A549 (cell line): ENCODE data around the gene IGHMBP2. TPM values are rescaled to one million over a fixed set of nuclear protein-coding genes. Genes with fewer than 3 reads are reported as not detected.
"Not testable (repeated sequence)": the region's sequence is repeated elsewhere in the genome, so short reads cannot be mapped to it uniquely, and the experiment has no call there.

Experiments used
- ATAC-seq, 2 experiments: fragments of 200-7000 bp in 1 of 2; fragments of >200 bp in 1 of 2; cut with Nextera tagmentation in 1 of 2; cut with Tn5 transposase in 1 of 2; 3 replicates each; pipeline versions ENCODE4 v1.8.0 to v1.9.1; 2018 to 2020; ENCODE audit warnings: mild to moderate bottlenecking in 1 of 2, moderate library complexity in 1 of 2
- CTCF ChIA-PET: fragments of 300-600 bp; sonication (Branson Sonifier 250); formaldehyde crosslinking; extraction: SDS; loops from one replicate; lab custom pipeline; 2021; ENCODE audit warnings: antibody characterized with exemption, inconsistent platforms; lab: Yijun Ruan, JAX
- POLR2A ChIA-PET: fragments of 350-600 bp; formaldehyde crosslinking; extraction: SDS; loops from one replicate; lab custom pipeline; 2021; ENCODE audit warnings: antibody characterized with exemption, inconsistent platforms; lab: Yijun Ruan, JAX
- DNase-seq, 2 experiments: peaks; one replicate each; pipeline versions ENCODE4 v3.0.0 to v3.0.0-alpha.2; 2011 to 2016; ENCODE audit warnings: low read depth in 1 of 2, low spot score in 1 of 2
- FAIRE-seq: peaks from 2 replicates; lab custom pipeline; 2011; peaks lifted over from hg19 to GRCh38; lab: Jason Lieb, UNC
- H3K27ac ChIP-seq, 2 experiments: fragments of >200 bp; sonication (Bioruptor Twin); formaldehyde crosslinking; 3 replicates each; pipeline ENCODE4 v1.5.1; 2016 to 2017
- H3K4me1 ChIP-seq: fragments of >200 bp; sonication (Bioruptor Twin); formaldehyde crosslinking; 3 replicates; pipeline ENCODE4 v1.6.1; 2016
- H3K4me2 ChIP-seq: fragments of >200 bp; sonication (Bioruptor Twin); formaldehyde crosslinking; 3 replicates; pipeline ENCODE4 v1.6.1; 2016
- H3K4me3 ChIP-seq: fragments of >200 bp; sonication (Bioruptor Twin); formaldehyde crosslinking; 3 replicates; pipeline ENCODE4 v1.5.1; 2016
- H3K9me3 ChIP-seq: fragments of >200 bp; sonication (Bioruptor Twin); formaldehyde crosslinking; 3 replicates; pipeline ENCODE4 v1.6.1; 2016
- CBX8 ChIP-seq: fragments of 200-600 bp; sonication (generic); IDR thresholded peaks from 2 replicates; pipeline ENCODE4 v1.6.1; 2016
- CEBPB ChIP-seq, 2 experiments: fragments of >200 bp in 1 of 2; sonication (Bioruptor Twin) in 1 of 2; formaldehyde crosslinking in 1 of 2; IDR thresholded peaks; 2 replicates each; pipeline ENCODE4 v1.6.1; 2012 to 2016
- CHD2 ChIP-seq: fragments of 150-350 bp; IDR thresholded peaks from 2 replicates; pipeline ENCODE4 v1.6.1; 2014; ENCODE audit warnings: low read length; ENCODE audit not compliant: partially characterized antibody
- CHD4 ChIP-seq: fragments of 200-600 bp; sonication (generic); IDR thresholded peaks from 2 replicates; pipeline ENCODE4 v1.6.1; 2016; ENCODE audit warnings: antibody characterized with exemption, mild to moderate bottlenecking, borderline replicate concordance
- EHF ChIP-seq: fragments of 250-450 bp; sonication (Bioruptor Pico); IDR thresholded peaks from 2 replicates; pipeline ENCODE4 v1.5.0; 2020; ENCODE audit warnings: mild to moderate bottlenecking
- FOSL2 ChIP-seq, 2 experiments: fragments of 450-650 bp in 1 of 2; fragments of >200 bp in 1 of 2; sonication (Bioruptor Twin) in 1 of 2; formaldehyde crosslinking; IDR thresholded peaks; 2 replicates each; pipeline versions ENCODE4 v1.5.0 to v1.6.1; 2016 to 2020; ENCODE audit warnings: mild to moderate bottlenecking in 1 of 2, moderate library complexity in 1 of 2
- FOXS1 ChIP-seq: fragments of 250-450 bp; sonication (Bioruptor Pico); IDR thresholded peaks from 2 replicates; pipeline ENCODE4 v1.5.0; 2020; ENCODE audit warnings: mild to moderate bottlenecking, moderate library complexity
- HDAC2 ChIP-seq: fragments of 200-600 bp; sonication (generic); IDR thresholded peaks from 2 replicates; pipeline ENCODE4 v1.6.1; 2016
- JUN ChIP-seq, 2 experiments: fragments of >200 bp; sonication (Bioruptor Twin); formaldehyde crosslinking; IDR thresholded peaks; 2 replicates in 1 of 2; 3 replicates in 1 of 2; pipeline ENCODE4 v1.6.1; 2016 to 2017
- KDM1A ChIP-seq: fragments of 200-600 bp; sonication (generic); IDR thresholded peaks from 2 replicates; pipeline ENCODE4 v1.6.1; 2016; ENCODE audit warnings: low read depth, mild to moderate bottlenecking
- KDM5A ChIP-seq: fragments of 200-600 bp; sonication (generic); IDR thresholded peaks from 2 replicates; pipeline ENCODE4 v1.6.1; 2016; ENCODE audit warnings: antibody characterized with exemption, mild to moderate bottlenecking
- RAD21 ChIP-seq, 2 experiments: fragments of >200 bp in 1 of 2; sonication (Bioruptor Twin) in 1 of 2; formaldehyde crosslinking in 1 of 2; IDR thresholded peaks in 1 of 2; conservative IDR thresholded peaks in 1 of 2; 2 replicates in 1 of 2; 3 replicates in 1 of 2; pipeline ENCODE4 v1.6.1; 2012 to 2018; ENCODE audit warnings: inconsistent platforms in 1 of 2
- RCOR1 ChIP-seq: fragments of 150-350 bp; IDR thresholded peaks from 2 replicates; pipeline ENCODE4 v1.6.1; 2014; ENCODE audit warnings: antibody characterized with exemption, low read length, low read depth
- TP53 ChIP-seq: fragments of 250-450 bp; sonication (Bioruptor Pico); IDR thresholded peaks from 2 replicates; pipeline ENCODE4 v1.5.0; 2021; ENCODE audit warnings: mild to moderate bottlenecking, moderate library complexity
- ZC3H11A ChIP-seq: fragments of 450-650 bp; IDR thresholded peaks from 2 replicates; pipeline ENCODE4 v1.6.1; 2014; ENCODE audit warnings: antibody characterized with exemption, mild to moderate bottlenecking
- ZFP36 ChIP-seq: fragments of 450-650 bp; IDR thresholded peaks from 2 replicates; pipeline ENCODE4 v1.6.1; 2014; ENCODE audit warnings: borderline replicate concordance; ENCODE audit not compliant: partially characterized antibody
- ZSCAN20 ChIP-seq: fragments of 250-450 bp; sonication (Bioruptor Pico); IDR thresholded peaks from 2 replicates; pipeline ENCODE4 v1.8.0; 2022; ENCODE audit warnings: mild to moderate bottlenecking, moderate library complexity
- WGBS: methylation state at CpG from one replicate; pipeline ENCODE4 v1.1.6; 2017; ENCODE audit errors: missing lambda C conversion rate; 5-methylcytosine and 5-hydroxymethylcytosine counted together
- polyA plus RNA-seq, 4 experiments: library from polyadenylated mRNA; depleted of rRNA in 3 of 4; stranded (reverse); fragments of >200 nt; fragmentation: RNase III in 1 of 4; extraction: RNeasy Plus Mini Kit Qiagen cat#74134 plus additional on column Dnase treatment in 1 of 4; gene quantifications; 2 replicates in 3 of 4; 3 replicates in 1 of 4; pipeline ENCODE4 v1.2.3, GENCODE V29; 2011 to 2017
- TF ChIP-seq, protein P1 (sequence below): fragments of 450-650 bp; IDR thresholded peaks from 2 replicates; pipeline ENCODE4 v1.6.1; 2014; ENCODE audit warnings: antibody characterized with exemption
- TF ChIP-seq, protein P2 (sequence below): fragments of 200-600 bp; sonication (generic); IDR thresholded peaks from 2 replicates; pipeline ENCODE4 v1.6.1; 2016; ENCODE audit warnings: antibody characterized with exemption, mild to moderate bottlenecking, moderate library complexity
- TF ChIP-seq, protein P3 (sequence below): IDR thresholded peaks from 2 replicates; pipeline ENCODE4 v1.6.1; 2012
- TF ChIP-seq, protein P4 (sequence below): IDR thresholded peaks from 2 replicates; pipeline ENCODE4 v1.6.1; 2012; ENCODE audit warnings: low read depth, borderline replicate concordance
- TF ChIP-seq, protein P5 (sequence below): fragments of 150-350 bp; IDR thresholded peaks from 2 replicates; pipeline ENCODE4 v1.6.1; 2014; ENCODE audit warnings: low read depth, mild to moderate bottlenecking, low read length

IGHMBP2 gene
- polyA plus RNA-seq, 2 of the 4 experiments (the other 2 are of a cell fraction): 11.9 to 12.8 TPM

DNA sequence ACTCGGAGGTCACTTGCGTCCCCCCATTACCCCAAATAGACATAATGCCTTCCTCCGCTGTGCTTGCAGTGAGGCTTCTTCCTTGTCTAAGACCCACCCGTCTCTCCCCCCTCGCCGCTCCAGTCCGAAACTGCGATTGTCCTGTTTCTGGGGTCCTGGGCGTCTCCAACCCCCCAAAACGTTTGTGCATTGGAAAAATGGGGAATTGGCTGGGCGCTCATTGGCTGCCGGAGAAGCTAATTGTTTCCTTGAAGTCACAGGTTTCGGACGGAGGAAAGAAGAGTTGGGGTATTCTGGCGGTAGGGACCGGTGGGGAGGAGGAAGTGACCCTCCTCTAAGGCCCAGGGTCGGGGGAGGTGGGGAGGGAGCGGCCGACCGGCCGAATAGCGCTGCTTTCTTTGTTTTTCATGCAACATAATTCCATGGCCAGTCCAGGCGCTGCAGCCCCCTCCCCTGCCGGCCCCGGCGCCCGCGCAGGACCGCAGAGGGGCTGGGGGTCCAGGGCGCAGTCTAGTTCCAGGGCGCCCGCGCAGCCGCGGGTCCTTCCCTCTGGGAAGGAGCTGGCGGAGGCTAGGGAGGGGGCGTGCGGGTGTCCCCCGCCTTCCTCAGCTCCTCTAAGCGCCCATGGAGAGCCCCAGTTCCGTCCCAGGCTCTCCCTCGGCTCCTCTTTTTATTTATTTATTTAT lies 49.3 kb upstream of the IGHMBP2 start:
- ATAC-seq (no peak), DNase-seq (no peak), FAIRE-seq (no peak)
- WGBS: 56% methylated on average over 41 of the region's 42 CpGs
- H3K27ac ChIP-seq: peak overlapping the region; percentile 23 to 66; a peak in 5 of 6 replicates
- TF ChIP-seq KDM1A (no peak), FOXS1 (no peak), ZC3H11A (no peak), JUN (IDR thresholded peaks at IDR 0.05) (no peak), TP53 (no peak)
- TF ChIP-seq, protein P1, sequence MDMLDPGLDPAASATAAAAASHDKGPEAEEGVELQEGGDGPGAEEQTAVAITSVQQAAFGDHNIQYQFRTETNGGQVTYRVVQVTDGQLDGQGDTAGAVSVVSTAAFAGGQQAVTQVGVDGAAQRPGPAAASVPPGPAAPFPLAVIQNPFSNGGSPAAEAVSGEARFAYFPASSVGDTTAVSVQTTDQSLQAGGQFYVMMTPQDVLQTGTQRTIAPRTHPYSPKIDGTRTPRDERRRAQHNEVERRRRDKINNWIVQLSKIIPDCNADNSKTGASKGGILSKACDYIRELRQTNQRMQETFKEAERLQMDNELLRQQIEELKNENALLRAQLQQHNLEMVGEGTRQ: no peak
- TF ChIP-seq, protein P2, sequence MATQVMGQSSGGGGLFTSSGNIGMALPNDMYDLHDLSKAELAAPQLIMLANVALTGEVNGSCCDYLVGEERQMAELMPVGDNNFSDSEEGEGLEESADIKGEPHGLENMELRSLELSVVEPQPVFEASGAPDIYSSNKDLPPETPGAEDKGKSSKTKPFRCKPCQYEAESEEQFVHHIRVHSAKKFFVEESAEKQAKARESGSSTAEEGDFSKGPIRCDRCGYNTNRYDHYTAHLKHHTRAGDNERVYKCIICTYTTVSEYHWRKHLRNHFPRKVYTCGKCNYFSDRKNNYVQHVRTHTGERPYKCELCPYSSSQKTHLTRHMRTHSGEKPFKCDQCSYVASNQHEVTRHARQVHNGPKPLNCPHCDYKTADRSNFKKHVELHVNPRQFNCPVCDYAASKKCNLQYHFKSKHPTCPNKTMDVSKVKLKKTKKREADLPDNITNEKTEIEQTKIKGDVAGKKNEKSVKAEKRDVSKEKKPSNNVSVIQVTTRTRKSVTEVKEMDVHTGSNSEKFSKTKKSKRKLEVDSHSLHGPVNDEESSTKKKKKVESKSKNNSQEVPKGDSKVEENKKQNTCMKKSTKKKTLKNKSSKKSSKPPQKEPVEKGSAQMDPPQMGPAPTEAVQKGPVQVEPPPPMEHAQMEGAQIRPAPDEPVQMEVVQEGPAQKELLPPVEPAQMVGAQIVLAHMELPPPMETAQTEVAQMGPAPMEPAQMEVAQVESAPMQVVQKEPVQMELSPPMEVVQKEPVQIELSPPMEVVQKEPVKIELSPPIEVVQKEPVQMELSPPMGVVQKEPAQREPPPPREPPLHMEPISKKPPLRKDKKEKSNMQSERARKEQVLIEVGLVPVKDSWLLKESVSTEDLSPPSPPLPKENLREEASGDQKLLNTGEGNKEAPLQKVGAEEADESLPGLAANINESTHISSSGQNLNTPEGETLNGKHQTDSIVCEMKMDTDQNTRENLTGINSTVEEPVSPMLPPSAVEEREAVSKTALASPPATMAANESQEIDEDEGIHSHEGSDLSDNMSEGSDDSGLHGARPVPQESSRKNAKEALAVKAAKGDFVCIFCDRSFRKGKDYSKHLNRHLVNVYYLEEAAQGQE: no peak
- TF ChIP-seq, protein P3, sequence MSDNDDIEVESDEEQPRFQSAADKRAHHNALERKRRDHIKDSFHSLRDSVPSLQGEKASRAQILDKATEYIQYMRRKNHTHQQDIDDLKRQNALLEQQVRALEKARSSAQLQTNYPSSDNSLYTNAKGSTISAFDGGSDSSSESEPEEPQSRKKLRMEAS: no peak
- peak overlapping the region; percentile 65 for H3K4me2 ChIP-seq
- peak overlapping the region; percentile 30; the same call in 2 of the 3 replicates for H3K4me3 ChIP-seq
- H3K9me3 ChIP-seq: no peaks in the 10 kb centered on the region
- POLR2A ChIA-PET: interaction anchor here (0.5 kb wide), 1 partner anchor 163 kb away, joined by 3 read pairs; no protein-coding TSS in a partner anchor
- peaks cover 22% of the 10 kb centered on the region for H3K4me1 ChIP-seq
- CTCF ChIA-PET: interaction anchor here (0.6 kb wide), 1 partner anchor 618 kb away, joined by 4 read pairs; no protein-coding TSS in a partner anchor

DNA sequence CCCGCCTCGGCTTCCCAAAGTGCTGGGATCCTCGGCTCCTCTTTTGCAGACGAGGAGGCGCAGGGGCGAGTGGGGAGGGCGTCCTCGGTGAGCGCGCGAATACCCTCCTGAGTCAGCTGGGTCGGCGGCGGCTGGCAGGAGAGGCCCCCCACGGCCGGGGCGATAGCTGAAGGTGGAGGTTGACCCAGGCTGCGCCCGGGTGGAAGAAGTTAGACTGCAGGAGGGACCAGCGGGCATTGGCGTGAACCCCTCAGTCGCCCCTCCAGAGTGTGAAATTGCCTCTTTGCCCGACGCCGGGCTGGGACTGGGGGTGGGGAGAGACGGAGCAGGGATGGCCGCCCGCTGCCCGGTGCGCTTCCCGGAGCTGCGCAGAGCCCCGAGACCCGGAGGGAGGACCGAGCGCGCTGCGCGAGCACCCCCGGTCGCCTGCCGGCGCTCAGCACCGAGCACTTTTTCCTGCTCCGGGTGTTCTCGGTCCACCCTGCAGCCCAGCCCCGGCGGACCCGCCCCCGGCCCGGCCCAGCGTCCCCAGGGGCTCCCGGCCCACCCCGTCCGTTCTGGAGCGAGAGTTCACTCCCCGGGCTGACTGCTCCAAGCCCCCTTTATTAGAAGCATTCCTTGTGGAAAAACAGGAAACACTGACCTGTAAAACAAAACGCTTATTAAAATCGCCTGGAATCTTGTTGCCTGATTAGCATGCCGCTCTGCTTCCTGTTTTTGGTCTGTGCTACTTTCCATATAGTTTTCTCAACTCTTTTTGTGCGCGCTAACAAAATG lies 48.3 kb upstream of the IGHMBP2 start:
- DNase-seq (no peak), FAIRE-seq (no peak)
- H3K27ac ChIP-seq: peak overlapping the region; percentile 23 to 66; a peak in 5 of 6 replicates
- H3K4me2 ChIP-seq: peak overlapping the region; percentile 65
- POLR2A ChIA-PET: no interaction called here
- 65% methylated on average over 35 of the region's 62 CpGs for WGBS
- no peaks in the 10 kb centered on the region for H3K9me3 ChIP-seq
- peak overlapping the region; percentile 30 for H3K4me3 ChIP-seq
- no peak for TF ChIP-seq CHD4
- no peak for TF ChIP-seq CBX8
- TF ChIP-seq ZFP36: no peak
- TF ChIP-seq RAD21 (conservative IDR thresholded peaks at IDR 0.05 in 1 of 2, IDR thresholded peaks at IDR 0.05 in 1 of 2): no peak
- TF ChIP-seq CHD2: no peak
- TF ChIP-seq HDAC2: no peak
- TF ChIP-seq, protein P3: no peak
- no peak for TF ChIP-seq FOSL2 (IDR thresholded peaks at IDR 0.05)
- TF ChIP-seq FOSL2 (CRISPR knock-in tag; IDR thresholded peaks at IDR 0.05): no peak
- TF ChIP-seq, protein P4, sequence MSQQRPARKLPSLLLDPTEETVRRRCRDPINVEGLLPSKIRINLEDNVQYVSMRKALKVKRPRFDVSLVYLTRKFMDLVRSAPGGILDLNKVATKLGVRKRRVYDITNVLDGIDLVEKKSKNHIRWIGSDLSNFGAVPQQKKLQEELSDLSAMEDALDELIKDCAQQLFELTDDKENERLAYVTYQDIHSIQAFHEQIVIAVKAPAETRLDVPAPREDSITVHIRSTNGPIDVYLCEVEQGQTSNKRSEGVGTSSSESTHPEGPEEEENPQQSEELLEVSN: no peak
- TF ChIP-seq KDM5A: no peak
- no peak for TF ChIP-seq EHF
- no peak for TF ChIP-seq ZSCAN20 (CRISPR knock-in tag)
- no peak for TF ChIP-seq RCOR1
- TF ChIP-seq CEBPB (IDR thresholded peaks at IDR 0.05): no peak
- TF ChIP-seq, protein P5, sequence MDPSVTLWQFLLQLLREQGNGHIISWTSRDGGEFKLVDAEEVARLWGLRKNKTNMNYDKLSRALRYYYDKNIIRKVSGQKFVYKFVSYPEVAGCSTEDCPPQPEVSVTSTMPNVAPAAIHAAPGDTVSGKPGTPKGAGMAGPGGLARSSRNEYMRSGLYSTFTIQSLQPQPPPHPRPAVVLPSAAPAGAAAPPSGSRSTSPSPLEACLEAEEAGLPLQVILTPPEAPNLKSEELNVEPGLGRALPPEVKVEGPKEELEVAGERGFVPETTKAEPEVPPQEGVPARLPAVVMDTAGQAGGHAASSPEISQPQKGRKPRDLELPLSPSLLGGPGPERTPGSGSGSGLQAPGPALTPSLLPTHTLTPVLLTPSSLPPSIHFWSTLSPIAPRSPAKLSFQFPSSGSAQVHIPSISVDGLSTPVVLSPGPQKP: no peak
- TF ChIP-seq, all 56 proteins: peak for 0
- CTCF ChIA-PET: no interaction called here
- peaks cover 22% of the 10 kb centered on the region for H3K4me1 ChIP-seq
- ATAC-seq: peak in 1 of 2 experiments; percentile 30; a peak in 3 of 6 replicates

DNA sequence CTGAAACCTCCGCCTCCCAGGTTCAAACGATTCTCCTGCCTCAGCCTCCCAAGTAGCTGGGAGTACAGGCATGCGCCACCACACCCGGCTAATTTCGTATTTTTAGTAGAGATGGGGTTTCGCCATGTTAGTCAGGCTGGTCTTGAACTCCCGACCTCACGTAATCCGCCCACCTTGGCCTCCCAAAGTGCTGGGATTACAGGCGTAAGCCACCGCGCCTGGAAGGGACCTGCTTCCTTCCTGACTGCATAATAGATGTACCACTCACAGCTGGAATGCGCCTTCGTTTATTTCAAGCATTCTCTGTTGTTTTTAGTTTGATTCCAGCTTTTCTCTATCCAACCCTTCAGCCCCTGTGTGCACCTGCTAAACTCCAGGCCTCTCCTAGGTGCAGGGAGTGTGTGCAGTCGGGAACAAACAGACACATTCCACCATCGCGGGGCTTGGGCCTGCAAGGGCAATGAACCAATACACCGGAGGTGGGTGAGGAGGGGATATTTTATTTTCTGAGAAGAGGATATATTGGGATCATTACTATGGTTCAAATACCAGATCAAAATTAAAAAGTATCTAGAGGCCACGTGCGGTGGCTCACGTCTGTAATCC lies 47.2 kb upstream of the IGHMBP2 start:
- H3K27ac ChIP-seq: peak overlapping the region; percentile 31 to 80
- not testable (repeated sequence) for ATAC-seq

More for the DNA sequence above, 47.2 kb upstream of the IGHMBP2 start:
- H3K9me3 ChIP-seq, H3K4me3 ChIP-seq, DNase-seq, POLR2A ChIA-PET, CTCF ChIA-PET, FAIRE-seq: not testable (repeated sequence)
- WGBS: 93% methylated on average over 21 of the region's 21 CpGs
- Histone ChIP-seq H3K4me1 (peaks cover 22% of the 10 kb centered on the region), H3K4me2 (peak overlapping the region; percentile 55)
